GM23338 (cell line): ENCODE measurements around the gene MIA.

Experiments
- CTCF ChIP-seq, 2 experiments: fragments of 200-600 bp in 1 of 2; sonication (generic) in 1 of 2; conservative IDR thresholded peaks; 2 replicates each; pipeline versions ENCODE4 v1.5.1 to v1.6.1; 2016 to 2017; ENCODE audit warnings: antibody characterized with exemption in 2 of 2, low read depth in 2 of 2, mild to moderate bottlenecking in 2 of 2, moderate library complexity in 1 of 2
- EZH2 ChIP-seq: fragments of 200-600 bp; sonication (generic); IDR thresholded peaks from one replicate; pipeline ENCODE4 v1.8.0; 2017; ENCODE audit warnings: antibody characterized with exemption, mild to moderate bottlenecking, low read depth; ENCODE audit not compliant: unreplicated experiment
- EZH2phosphoT487 ChIP-seq: fragments of 200-600 bp; sonication (generic); IDR thresholded peaks from one replicate; pipeline ENCODE4 v1.8.1; 2018; ENCODE audit warnings: antibody characterized with exemption; ENCODE audit not compliant: unreplicated experiment
- POLR2AphosphoS5 ChIP-seq: IDR thresholded peaks from 2 replicates; pipeline ENCODE4 v1.6.1; 2016; ENCODE audit warnings: antibody characterized with exemption, low read depth
- TF ChIP-seq, protein P1 (sequence below): IDR thresholded peaks from one replicate; pipeline ENCODE4 v1.6.1; 2018; ENCODE audit warnings: antibody characterized with exemption; ENCODE audit not compliant: unreplicated experiment

- TF ChIP-seq CTCF (conservative IDR thresholded peaks at IDR 0.05; ENCODE audit: low read depth in 2 of 2) (no peak), POLR2AphosphoS5 (no peak), EZH2 (no peak), EZH2phosphoT487 (no peak)
- TF ChIP-seq, protein P1, sequence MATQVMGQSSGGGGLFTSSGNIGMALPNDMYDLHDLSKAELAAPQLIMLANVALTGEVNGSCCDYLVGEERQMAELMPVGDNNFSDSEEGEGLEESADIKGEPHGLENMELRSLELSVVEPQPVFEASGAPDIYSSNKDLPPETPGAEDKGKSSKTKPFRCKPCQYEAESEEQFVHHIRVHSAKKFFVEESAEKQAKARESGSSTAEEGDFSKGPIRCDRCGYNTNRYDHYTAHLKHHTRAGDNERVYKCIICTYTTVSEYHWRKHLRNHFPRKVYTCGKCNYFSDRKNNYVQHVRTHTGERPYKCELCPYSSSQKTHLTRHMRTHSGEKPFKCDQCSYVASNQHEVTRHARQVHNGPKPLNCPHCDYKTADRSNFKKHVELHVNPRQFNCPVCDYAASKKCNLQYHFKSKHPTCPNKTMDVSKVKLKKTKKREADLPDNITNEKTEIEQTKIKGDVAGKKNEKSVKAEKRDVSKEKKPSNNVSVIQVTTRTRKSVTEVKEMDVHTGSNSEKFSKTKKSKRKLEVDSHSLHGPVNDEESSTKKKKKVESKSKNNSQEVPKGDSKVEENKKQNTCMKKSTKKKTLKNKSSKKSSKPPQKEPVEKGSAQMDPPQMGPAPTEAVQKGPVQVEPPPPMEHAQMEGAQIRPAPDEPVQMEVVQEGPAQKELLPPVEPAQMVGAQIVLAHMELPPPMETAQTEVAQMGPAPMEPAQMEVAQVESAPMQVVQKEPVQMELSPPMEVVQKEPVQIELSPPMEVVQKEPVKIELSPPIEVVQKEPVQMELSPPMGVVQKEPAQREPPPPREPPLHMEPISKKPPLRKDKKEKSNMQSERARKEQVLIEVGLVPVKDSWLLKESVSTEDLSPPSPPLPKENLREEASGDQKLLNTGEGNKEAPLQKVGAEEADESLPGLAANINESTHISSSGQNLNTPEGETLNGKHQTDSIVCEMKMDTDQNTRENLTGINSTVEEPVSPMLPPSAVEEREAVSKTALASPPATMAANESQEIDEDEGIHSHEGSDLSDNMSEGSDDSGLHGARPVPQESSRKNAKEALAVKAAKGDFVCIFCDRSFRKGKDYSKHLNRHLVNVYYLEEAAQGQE = no peak
Observed at GRCh38 chr19:40755248-40755624, 20.1 kb upstream of the MIA start.
